Measurements from ENCODE around the gene CCDC188. TPM values are rescaled to one million over a fixed set of nuclear protein-coding genes. Genes with fewer than 3 reads are reported as not detected.
A peak's percentile ranks its signal among the peaks of the same experiment; 100 is the strongest.

The CCDC188 gene
- total RNA-seq, 1 experiment from 2014 or later, result not detected

GRCh38 chr22:20107951-20108756 lies 42.7 kb downstream of the CCDC188 start:
- intact Hi-C loops (cut with micrococcal nuclease; ENCODE audit: unreplicated experiment), result no loop called here
- no TSS peak for BruUV-seq (replicated peaks)
- Mint-ChIP-seq H3K27me3 (ENCODE audit: unreplicated experiment) (no peaks in the 10 kb centered on the region), H3K36me3 (ENCODE audit: insufficient read depth, unreplicated experiment) (peaks cover 65% of the 10 kb centered on the region), H3K4me3 (ENCODE audit: low read depth, unreplicated experiment) (peak overlapping the region; percentile 29), H3K4me1 (ENCODE audit: low read depth, unreplicated experiment) (no peaks in the 10 kb centered on the region), H3K9me3 (ENCODE audit: low read depth, unreplicated experiment) (no peaks in the 10 kb centered on the region), H3K27ac (ENCODE audit: unreplicated experiment) (peak overlapping the region; percentile 56)
- no peak for DNase-seq
- CTCF ChIA-PET, result interaction anchor here (1.0 kb wide), 1 partner anchor 9 kb away, joined by 3 read pairs; the partner anchor contains the start of gene TRMT2A
- TF ChIP-seq, protein P1, sequence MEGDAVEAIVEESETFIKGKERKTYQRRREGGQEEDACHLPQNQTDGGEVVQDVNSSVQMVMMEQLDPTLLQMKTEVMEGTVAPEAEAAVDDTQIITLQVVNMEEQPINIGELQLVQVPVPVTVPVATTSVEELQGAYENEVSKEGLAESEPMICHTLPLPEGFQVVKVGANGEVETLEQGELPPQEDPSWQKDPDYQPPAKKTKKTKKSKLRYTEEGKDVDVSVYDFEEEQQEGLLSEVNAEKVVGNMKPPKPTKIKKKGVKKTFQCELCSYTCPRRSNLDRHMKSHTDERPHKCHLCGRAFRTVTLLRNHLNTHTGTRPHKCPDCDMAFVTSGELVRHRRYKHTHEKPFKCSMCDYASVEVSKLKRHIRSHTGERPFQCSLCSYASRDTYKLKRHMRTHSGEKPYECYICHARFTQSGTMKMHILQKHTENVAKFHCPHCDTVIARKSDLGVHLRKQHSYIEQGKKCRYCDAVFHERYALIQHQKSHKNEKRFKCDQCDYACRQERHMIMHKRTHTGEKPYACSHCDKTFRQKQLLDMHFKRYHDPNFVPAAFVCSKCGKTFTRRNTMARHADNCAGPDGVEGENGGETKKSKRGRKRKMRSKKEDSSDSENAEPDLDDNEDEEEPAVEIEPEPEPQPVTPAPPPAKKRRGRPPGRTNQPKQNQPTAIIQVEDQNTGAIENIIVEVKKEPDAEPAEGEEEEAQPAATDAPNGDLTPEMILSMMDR (IDR thresholded peaks at IDR 0.05; ENCODE audit: unreplicated experiment), result no peak

DNA sequence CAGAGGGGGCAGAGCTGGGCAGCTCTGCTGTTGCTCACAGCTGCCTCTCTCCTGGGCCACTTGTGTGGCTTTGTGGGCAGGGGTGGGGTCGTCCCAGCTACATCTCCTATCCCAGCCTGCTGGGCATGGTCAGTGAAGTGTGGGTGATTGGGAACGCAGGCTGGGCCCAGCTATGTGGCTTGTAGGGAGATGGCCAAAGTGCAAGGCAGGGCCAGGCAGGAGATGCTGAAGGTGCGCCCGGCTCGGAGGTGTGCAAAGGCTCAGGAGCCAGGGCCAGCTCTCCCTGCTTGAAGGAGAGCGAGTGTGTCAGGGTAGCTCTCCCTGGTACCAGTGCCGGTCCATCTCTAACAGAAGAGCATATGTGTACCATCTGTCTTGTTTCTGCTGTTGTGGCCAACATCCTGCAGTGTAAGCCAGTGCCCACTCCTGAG lies 43.4 kb downstream of the CCDC188 start:
- Mint-ChIP-seq H3K4me3 (ENCODE audit: low read depth, unreplicated experiment) (no peak overlapping the region), H3K27ac (ENCODE audit: unreplicated experiment) (peak overlapping the region; percentile 56), H3K36me3 (ENCODE audit: insufficient read depth, unreplicated experiment) (peaks cover 65% of the 10 kb centered on the region), H3K27me3 (ENCODE audit: unreplicated experiment) (no peaks in the 10 kb centered on the region), H3K4me1 (ENCODE audit: low read depth, unreplicated experiment) (no peaks in the 10 kb centered on the region), H3K9me3 (ENCODE audit: low read depth, unreplicated experiment) (no peaks in the 10 kb centered on the region)
- TF ChIP-seq, protein P1 (IDR thresholded peaks at IDR 0.05; ENCODE audit: unreplicated experiment), result no peak
- CTCF ChIA-PET, result no interaction called here
- BruUV-seq (replicated peaks), result no TSS peak
- DNase-seq, result no peak
- intact Hi-C loops (cut with micrococcal nuclease; ENCODE audit: unreplicated experiment), result no loop called here

- Mint-ChIP-seq H3K36me3 (ENCODE audit: insufficient read depth, unreplicated experiment) (peaks cover 64% of the 10 kb centered on the region), H3K27me3 (ENCODE audit: unreplicated experiment) (no peaks in the 10 kb centered on the region), H3K4me1 (ENCODE audit: low read depth, unreplicated experiment) (no peaks in the 10 kb centered on the region), H3K4me3 (ENCODE audit: low read depth, unreplicated experiment) (no peak overlapping the region), H3K27ac (ENCODE audit: unreplicated experiment) (peak overlapping the region; percentile 56), H3K9me3 (ENCODE audit: low read depth, unreplicated experiment) (no peaks in the 10 kb centered on the region)
- no TSS peak for BruUV-seq (replicated peaks)
- TF ChIP-seq, protein P1 (IDR thresholded peaks at IDR 0.05; ENCODE audit: unreplicated experiment), result no peak
- DNase-seq, result no peak
- CTCF ChIA-PET, result interaction anchor here (0.6 kb wide), 1 partner anchor 439 kb away, joined by 4 read pairs; no protein-coding TSS in a partner anchor
- intact Hi-C loops (cut with micrococcal nuclease; ENCODE audit: unreplicated experiment), result no loop called here
These were observed 44.0 kb downstream of the CCDC188 start for GRCh38 chr22:20106849-20107237.

DNA sequence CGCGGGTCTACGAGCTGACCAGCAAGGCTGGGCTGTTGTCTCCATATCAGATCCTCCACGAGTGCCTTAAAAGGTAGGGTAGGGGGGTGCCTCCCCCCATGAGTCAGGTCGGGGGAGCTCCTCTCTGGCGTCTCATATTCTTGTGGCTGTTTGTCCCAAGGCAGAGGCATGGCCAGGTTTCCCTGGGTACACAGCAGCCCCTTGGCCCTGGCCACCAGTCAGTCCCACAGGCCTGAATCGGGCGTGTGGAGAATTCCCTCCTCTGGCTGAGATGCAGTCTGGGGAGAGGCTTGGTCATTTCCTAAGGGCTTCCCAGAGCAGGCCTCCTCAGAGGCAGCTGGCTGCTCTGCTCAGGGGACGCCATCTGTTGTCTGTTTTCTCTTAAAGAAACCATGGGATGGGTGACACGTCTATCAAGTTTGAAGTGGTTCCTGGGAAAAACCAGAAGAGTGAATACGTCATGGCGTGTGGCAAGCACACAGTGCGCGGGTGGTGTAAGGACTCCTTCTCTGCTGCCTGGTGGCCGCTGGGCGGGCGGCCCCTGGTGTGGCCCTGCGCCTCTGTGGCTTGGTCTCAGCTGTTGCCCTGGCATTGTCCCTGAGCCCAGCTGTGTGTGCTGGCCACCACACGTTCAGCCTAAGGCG lies 44.5 kb downstream of the CCDC188 start:
- Mint-ChIP-seq H3K4me3 (ENCODE audit: low read depth, unreplicated experiment) (no peak overlapping the region), H3K36me3 (ENCODE audit: insufficient read depth, unreplicated experiment) (peaks cover 60% of the 10 kb centered on the region), H3K27me3 (ENCODE audit: unreplicated experiment) (no peaks in the 10 kb centered on the region), H3K27ac (ENCODE audit: unreplicated experiment) (no peak overlapping the region), H3K9me3 (ENCODE audit: low read depth, unreplicated experiment) (no peaks in the 10 kb centered on the region), H3K4me1 (ENCODE audit: low read depth, unreplicated experiment) (no peaks in the 10 kb centered on the region)
- BruUV-seq (replicated peaks), result no TSS peak
- intact Hi-C loops (cut with micrococcal nuclease; ENCODE audit: unreplicated experiment), result no loop called here
- no peak for DNase-seq
- CTCF ChIA-PET, result interaction anchor here (0.6 kb wide), 1 partner anchor 440 kb away, joined by 4 read pairs; no protein-coding TSS in a partner anchor
- TF ChIP-seq, protein P1 (IDR thresholded peaks at IDR 0.05; ENCODE audit: unreplicated experiment), result no peak
